Measurements from ENCODE around the gene HMCN2. TPM values are rescaled to one million over a fixed set of nuclear protein-coding genes. Genes with fewer than 3 reads are reported as not detected.

HMCN2 gene
- polyA plus RNA-seq, 1 of the 3 experiments (the other 2 are of a cell fraction): 0.15 TPM

DNA sequence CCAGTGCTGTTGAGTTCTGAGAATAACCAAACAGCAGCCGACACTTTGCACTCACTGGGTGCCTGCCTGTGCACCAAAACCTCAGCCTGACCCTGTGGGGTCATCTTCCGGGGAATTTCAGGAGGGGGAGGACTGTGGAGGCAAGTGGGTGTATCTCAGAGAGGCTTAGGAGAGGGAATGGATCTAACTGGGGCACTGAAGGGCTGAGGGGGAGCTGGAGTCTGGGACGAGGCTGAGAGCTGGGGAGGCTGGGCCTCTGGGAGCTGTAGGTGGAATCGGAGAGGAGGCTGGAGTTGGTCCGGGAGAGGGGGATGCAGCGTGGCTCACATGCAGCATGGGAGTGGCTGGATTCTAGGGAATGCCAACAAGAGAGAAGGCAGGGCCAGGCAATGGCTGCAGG, 164.3 kb downstream of the HMCN2 start:
- ChIA-PET CTCF (interaction anchor here (1.6 kb wide), 1 partner anchor 10 kb away, joined by 4 read pairs; no protein-coding TSS in a partner anchor), POLR2A (no interaction called here)
- no peaks in the 10 kb centered on the region for H4K20me1 ChIP-seq (ENCODE audit: insufficient read depth)
- no peak overlapping the region for H3K4me3 ChIP-seq (ENCODE audit: low read depth in 2 of 2, low read length in 1 of 2)
- H3K27ac ChIP-seq (ENCODE audit: low read depth in 2 of 2, low read length in 1 of 2): no peak overlapping the region
- TF ChIP-seq NRF1 (IDR thresholded peaks at IDR 0.05; ENCODE audit: low read depth, low read length) (no peak), NFIC (IDR thresholded peaks at IDR 0.05; ENCODE audit: borderline replicate concordance) (no peak), GATA2 (CRISPR knock-in tag; IDR thresholded peaks at IDR 0.05) (no peak), MEF2A (IDR thresholded peaks at IDR 0.05; ENCODE audit: borderline replicate concordance, low read depth) (no peak), GABPA (IDR thresholded peaks at IDR 0.05; ENCODE audit: low read depth) (no peak), FOSL2 (IDR thresholded peaks at IDR 0.05; ENCODE audit: borderline replicate concordance, low read depth) (no peak)
- no peak overlapping the region for H3K9ac ChIP-seq
- no peaks in the 10 kb centered on the region for H3K9me3 ChIP-seq
- H3F3A ChIP-seq (replicated peaks; ENCODE audit: insufficient read depth): no peaks in the 10 kb centered on the region
- peaks cover 0 to 36% of the 10 kb centered on the region in 2 experiments; a peak in 1 of 4 replicates for H3K4me1 ChIP-seq (ENCODE audit: control insufficient read depth in 1 of 2, insufficient read depth in 2 of 2, low read depth in 1 of 2, low read length in 1 of 2)
- no peaks in the 10 kb centered on the region for H3K9me2 ChIP-seq
- 80% methylated on average over 5 of the region's 6 CpGs for WGBS (ENCODE audit: low lambda C conversion rate)
- DNase-seq: no peak
- no peak overlapping the region for H3K4me2 ChIP-seq
- no peaks in the 10 kb centered on the region for H3K36me3 ChIP-seq (replicated peaks in 1 of 2; ENCODE audit: control insufficient read depth in 1 of 2, insufficient read depth in 2 of 2, low read length in 1 of 2)
- H3K27me3 ChIP-seq (ENCODE audit: insufficient read depth): no peaks in the 10 kb centered on the region
- H2AFZ ChIP-seq (ENCODE audit: low read depth): no peak overlapping the region
- no peaks in the 10 kb centered on the region for H3K79me2 ChIP-seq (ENCODE audit: insufficient read depth)

DNA sequence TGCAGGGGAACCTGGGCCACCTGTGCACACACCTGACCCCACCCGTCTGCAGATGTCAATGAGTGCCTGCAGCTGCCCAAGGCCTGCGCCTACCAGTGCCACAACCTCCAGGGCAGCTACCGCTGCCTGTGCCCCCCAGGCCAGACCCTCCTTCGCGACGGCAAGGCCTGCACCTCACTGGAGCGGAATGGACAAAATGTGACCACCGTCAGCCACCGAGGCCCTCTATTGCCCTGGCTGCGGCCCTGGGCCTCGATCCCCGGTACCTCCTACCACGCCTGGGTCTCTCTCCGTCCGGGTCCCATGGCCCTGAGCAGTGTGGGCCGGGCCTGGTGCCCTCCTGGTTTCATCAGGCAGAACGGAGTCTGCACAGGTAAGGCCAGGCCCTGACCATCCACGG, 164.7 kb downstream of the HMCN2 start:
- H3K4me3 ChIP-seq (ENCODE audit: low read depth in 2 of 2, low read length in 1 of 2): no peak overlapping the region
- no peak overlapping the region for H3K9ac ChIP-seq
- no peaks in the 10 kb centered on the region for H3K79me2 ChIP-seq (ENCODE audit: insufficient read depth)
- no peak for DNase-seq
- 97% methylated on average over 6 of the region's 18 CpGs for WGBS (ENCODE audit: low lambda C conversion rate)
- H4K20me1 ChIP-seq (ENCODE audit: insufficient read depth): no peaks in the 10 kb centered on the region
- no peak overlapping the region for H2AFZ ChIP-seq (ENCODE audit: low read depth)
- CTCF ChIA-PET: no interaction called here
- peaks cover 0 to 32% of the 10 kb centered on the region in 2 experiments; a peak in 1 of 4 replicates for H3K4me1 ChIP-seq (ENCODE audit: control insufficient read depth in 1 of 2, insufficient read depth in 2 of 2, low read depth in 1 of 2, low read length in 1 of 2)
- no peak overlapping the region for H3K4me2 ChIP-seq
- TF ChIP-seq TCF12 (IDR thresholded peaks at IDR 0.05) (no peak), MXI1 (IDR thresholded peaks at IDR 0.05; ENCODE audit: low read depth, low read length) (no peak), GATA2 (CRISPR knock-in tag; IDR thresholded peaks at IDR 0.05) (no peak), RXRA (IDR thresholded peaks at IDR 0.05; ENCODE audit: borderline replicate concordance, low read depth) (no peak), RAD21 (IDR thresholded peaks at IDR 0.05; ENCODE audit: low read length) (no peak), MEF2A (IDR thresholded peaks at IDR 0.05; ENCODE audit: borderline replicate concordance, low read depth) (no peak), SMC3 (IDR thresholded peaks at IDR 0.05; ENCODE audit: low read depth, low read length) (no peak), TEAD4 (IDR thresholded peaks at IDR 0.05; ENCODE audit: borderline replicate concordance, insufficient read depth) (no peak), NFIC (IDR thresholded peaks at IDR 0.05; ENCODE audit: borderline replicate concordance) (no peak), FOXM1 (IDR thresholded peaks at IDR 0.05; ENCODE audit: low read depth) (no peak), NRF1 (IDR thresholded peaks at IDR 0.05; ENCODE audit: low read depth, low read length) (no peak), RFX5 (IDR thresholded peaks at IDR 0.05; ENCODE audit: low read length) (no peak), CHD2 (IDR thresholded peaks at IDR 0.05; ENCODE audit: low read length, partially characterized antibody) (no peak), ELF1 (IDR thresholded peaks at IDR 0.05) (no peak)
- TF ChIP-seq, protein P1, sequence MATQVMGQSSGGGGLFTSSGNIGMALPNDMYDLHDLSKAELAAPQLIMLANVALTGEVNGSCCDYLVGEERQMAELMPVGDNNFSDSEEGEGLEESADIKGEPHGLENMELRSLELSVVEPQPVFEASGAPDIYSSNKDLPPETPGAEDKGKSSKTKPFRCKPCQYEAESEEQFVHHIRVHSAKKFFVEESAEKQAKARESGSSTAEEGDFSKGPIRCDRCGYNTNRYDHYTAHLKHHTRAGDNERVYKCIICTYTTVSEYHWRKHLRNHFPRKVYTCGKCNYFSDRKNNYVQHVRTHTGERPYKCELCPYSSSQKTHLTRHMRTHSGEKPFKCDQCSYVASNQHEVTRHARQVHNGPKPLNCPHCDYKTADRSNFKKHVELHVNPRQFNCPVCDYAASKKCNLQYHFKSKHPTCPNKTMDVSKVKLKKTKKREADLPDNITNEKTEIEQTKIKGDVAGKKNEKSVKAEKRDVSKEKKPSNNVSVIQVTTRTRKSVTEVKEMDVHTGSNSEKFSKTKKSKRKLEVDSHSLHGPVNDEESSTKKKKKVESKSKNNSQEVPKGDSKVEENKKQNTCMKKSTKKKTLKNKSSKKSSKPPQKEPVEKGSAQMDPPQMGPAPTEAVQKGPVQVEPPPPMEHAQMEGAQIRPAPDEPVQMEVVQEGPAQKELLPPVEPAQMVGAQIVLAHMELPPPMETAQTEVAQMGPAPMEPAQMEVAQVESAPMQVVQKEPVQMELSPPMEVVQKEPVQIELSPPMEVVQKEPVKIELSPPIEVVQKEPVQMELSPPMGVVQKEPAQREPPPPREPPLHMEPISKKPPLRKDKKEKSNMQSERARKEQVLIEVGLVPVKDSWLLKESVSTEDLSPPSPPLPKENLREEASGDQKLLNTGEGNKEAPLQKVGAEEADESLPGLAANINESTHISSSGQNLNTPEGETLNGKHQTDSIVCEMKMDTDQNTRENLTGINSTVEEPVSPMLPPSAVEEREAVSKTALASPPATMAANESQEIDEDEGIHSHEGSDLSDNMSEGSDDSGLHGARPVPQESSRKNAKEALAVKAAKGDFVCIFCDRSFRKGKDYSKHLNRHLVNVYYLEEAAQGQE (IDR thresholded peaks at IDR 0.05; ENCODE audit: low read depth, low read length): no peak
- TF ChIP-seq, protein P2, sequence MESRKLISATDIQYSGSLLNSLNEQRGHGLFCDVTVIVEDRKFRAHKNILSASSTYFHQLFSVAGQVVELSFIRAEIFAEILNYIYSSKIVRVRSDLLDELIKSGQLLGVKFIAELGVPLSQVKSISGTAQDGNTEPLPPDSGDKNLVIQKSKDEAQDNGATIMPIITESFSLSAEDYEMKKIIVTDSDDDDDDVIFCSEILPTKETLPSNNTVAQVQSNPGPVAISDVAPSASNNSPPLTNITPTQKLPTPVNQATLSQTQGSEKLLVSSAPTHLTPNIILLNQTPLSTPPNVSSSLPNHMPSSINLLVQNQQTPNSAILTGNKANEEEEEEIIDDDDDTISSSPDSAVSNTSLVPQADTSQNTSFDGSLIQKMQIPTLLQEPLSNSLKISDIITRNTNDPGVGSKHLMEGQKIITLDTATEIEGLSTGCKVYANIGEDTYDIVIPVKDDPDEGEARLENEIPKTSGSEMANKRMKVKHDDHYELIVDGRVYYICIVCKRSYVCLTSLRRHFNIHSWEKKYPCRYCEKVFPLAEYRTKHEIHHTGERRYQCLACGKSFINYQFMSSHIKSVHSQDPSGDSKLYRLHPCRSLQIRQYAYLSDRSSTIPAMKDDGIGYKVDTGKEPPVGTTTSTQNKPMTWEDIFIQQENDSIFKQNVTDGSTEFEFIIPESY (IDR thresholded peaks at IDR 0.05; ENCODE audit: borderline replicate concordance, low read depth): no peak
- TF ChIP-seq, protein P3, sequence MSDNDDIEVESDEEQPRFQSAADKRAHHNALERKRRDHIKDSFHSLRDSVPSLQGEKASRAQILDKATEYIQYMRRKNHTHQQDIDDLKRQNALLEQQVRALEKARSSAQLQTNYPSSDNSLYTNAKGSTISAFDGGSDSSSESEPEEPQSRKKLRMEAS (IDR thresholded peaks at IDR 0.05; ENCODE audit: low read depth): no peak
- TF ChIP-seq, protein P4, sequence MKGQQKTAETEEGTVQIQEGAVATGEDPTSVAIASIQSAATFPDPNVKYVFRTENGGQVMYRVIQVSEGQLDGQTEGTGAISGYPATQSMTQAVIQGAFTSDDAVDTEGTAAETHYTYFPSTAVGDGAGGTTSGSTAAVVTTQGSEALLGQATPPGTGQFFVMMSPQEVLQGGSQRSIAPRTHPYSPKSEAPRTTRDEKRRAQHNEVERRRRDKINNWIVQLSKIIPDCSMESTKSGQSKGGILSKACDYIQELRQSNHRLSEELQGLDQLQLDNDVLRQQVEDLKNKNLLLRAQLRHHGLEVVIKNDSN (IDR thresholded peaks at IDR 0.05; ENCODE audit: borderline replicate concordance, low read depth): no peak
- TF ChIP-seq, protein P5, sequence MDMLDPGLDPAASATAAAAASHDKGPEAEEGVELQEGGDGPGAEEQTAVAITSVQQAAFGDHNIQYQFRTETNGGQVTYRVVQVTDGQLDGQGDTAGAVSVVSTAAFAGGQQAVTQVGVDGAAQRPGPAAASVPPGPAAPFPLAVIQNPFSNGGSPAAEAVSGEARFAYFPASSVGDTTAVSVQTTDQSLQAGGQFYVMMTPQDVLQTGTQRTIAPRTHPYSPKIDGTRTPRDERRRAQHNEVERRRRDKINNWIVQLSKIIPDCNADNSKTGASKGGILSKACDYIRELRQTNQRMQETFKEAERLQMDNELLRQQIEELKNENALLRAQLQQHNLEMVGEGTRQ (IDR thresholded peaks at IDR 0.05; ENCODE audit: borderline replicate concordance, low read depth, low read length): no peak
- H3F3A ChIP-seq (replicated peaks; ENCODE audit: insufficient read depth): no peaks in the 10 kb centered on the region
- no peaks in the 10 kb centered on the region for H3K9me2 ChIP-seq
- no peak overlapping the region for H3K27ac ChIP-seq (ENCODE audit: low read depth in 2 of 2, low read length in 1 of 2)
- H3K9me3 ChIP-seq: no peaks in the 10 kb centered on the region
- H3K36me3 ChIP-seq (replicated peaks in 1 of 2; ENCODE audit: control insufficient read depth in 1 of 2, insufficient read depth in 2 of 2, low read length in 1 of 2): no peaks in the 10 kb centered on the region
- H3K27me3 ChIP-seq (ENCODE audit: insufficient read depth): no peaks in the 10 kb centered on the region
- POLR2A ChIA-PET: no interaction called here
